Endothelial cell of umbilical vein (primary cell): ENCODE data around the gene DET1.

Source experiments
- EZH2 ChIP-seq: IDR thresholded peaks from 2 replicates; pipeline ENCODE4 v1.6.1; 2012; ENCODE audit warnings: borderline replicate concordance, low read depth, mild to moderate bottlenecking, moderate library complexity, low read length, inconsistent platforms; ENCODE audit not compliant: severe bottlenecking
- POLR2A ChIP-seq: IDR thresholded peaks from 2 replicates; pipeline ENCODE4 v1.6.1; 2012; ENCODE audit warnings: low read depth, mild to moderate bottlenecking, control low read depth, low read length
- POLR2AphosphoS5 ChIP-seq: IDR thresholded peaks from 2 replicates; pipeline ENCODE4 v1.6.1; 2012; ENCODE audit warnings: low read depth, mild to moderate bottlenecking, control low read depth, low read length, moderate library complexity; ENCODE audit not compliant: insufficient read depth
- TF ChIP-seq, protein P1 (sequence below), 2 donors: IDR thresholded peaks; 1 replicate in 1 of 2; 2 replicates in 1 of 2; pipeline ENCODE4 v1.5.1; 2011; ENCODE audit warnings: low read length in 2 of 2, mild to moderate bottlenecking in 2 of 2, moderate library complexity in 2 of 2, control low read depth in 1 of 2, inconsistent platforms in 1 of 2, low read depth in 1 of 2; ENCODE audit not compliant: insufficient read depth in 1 of 2; ENCODE audit errors: extremely low read depth in 1 of 2

DNA sequence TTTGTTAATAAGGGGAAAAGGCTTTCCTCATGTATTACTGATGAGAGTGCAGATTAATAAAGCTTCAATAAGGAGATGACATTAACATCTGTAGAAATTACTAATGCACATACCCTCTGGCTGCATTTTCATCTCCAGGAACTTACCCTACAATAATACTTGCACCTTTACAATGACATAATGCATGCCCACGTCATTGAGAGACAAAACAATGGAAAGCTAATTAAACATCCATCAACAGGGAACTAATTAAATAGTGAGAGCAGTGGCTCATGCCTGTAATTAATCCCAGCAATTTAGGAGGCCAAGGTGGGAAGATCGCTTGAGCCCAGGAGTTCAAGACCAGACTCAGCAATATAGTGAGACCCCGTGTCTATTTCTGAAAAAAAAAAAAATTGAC, 32.8 kb upstream of the DET1 start:
- TF ChIP-seq POLR2A: no peak
- TF ChIP-seq, protein P1, sequence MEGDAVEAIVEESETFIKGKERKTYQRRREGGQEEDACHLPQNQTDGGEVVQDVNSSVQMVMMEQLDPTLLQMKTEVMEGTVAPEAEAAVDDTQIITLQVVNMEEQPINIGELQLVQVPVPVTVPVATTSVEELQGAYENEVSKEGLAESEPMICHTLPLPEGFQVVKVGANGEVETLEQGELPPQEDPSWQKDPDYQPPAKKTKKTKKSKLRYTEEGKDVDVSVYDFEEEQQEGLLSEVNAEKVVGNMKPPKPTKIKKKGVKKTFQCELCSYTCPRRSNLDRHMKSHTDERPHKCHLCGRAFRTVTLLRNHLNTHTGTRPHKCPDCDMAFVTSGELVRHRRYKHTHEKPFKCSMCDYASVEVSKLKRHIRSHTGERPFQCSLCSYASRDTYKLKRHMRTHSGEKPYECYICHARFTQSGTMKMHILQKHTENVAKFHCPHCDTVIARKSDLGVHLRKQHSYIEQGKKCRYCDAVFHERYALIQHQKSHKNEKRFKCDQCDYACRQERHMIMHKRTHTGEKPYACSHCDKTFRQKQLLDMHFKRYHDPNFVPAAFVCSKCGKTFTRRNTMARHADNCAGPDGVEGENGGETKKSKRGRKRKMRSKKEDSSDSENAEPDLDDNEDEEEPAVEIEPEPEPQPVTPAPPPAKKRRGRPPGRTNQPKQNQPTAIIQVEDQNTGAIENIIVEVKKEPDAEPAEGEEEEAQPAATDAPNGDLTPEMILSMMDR (IDR thresholded peaks at IDR 0.05; ENCODE audit: extremely low read depth in 1 of 2, insufficient read depth in 1 of 2, low read depth in 1 of 2, low read length in 2 of 2): no peak
- TF ChIP-seq POLR2AphosphoS5: no peak
- TF ChIP-seq EZH2: no peak
